Mesenteric fat pad (tissue), 1 donor: ENCODE measurements around the gene FES. TPM values are rescaled to one million over a fixed set of nuclear protein-coding genes. Genes with fewer than 3 reads are reported as not detected.

Experiments
- DNase-seq: peaks from one replicate; pipeline ENCODE4 v3.0.0-alpha.2; 2020; ENCODE audit warnings: low spot score
- total RNA-seq: library from RNA; stranded (reverse); fragmentation: NEBNext Ultra II Directional; extraction: Animal tissue kit (Norgen Biotek cat#: 25700); gene quantifications from one replicate; pipeline ENCODE4 v1.2.1, GENCODE V29; 2021
- donor health status: DM: yes; HTN: yes; CAD: no.

The FES gene
- total RNA-seq, 1 donor from 2014 or later: 68.4 TPM

DNA sequence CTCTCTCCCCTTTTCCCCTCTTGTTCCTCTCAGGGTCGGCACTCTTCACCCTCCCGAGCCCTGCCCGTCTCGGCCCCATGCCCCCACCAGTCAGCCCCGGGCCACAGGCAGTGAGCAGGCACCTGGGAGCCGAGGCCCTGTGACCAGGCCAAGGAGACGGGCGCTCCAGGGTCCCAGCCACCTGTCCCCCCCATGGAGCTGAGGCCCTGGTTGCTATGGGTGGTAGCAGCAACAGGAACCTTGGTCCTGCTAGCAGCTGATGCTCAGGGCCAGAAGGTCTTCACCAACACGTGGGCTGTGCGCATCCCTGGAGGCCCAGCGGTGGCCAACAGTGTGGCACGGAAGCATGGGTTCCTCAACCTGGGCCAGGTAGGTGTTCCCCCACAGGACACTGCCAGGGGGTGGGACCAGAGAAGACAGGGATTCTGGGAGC is 8.7 kb upstream of the FES start:
- no peak for DNase-seq

DNA sequence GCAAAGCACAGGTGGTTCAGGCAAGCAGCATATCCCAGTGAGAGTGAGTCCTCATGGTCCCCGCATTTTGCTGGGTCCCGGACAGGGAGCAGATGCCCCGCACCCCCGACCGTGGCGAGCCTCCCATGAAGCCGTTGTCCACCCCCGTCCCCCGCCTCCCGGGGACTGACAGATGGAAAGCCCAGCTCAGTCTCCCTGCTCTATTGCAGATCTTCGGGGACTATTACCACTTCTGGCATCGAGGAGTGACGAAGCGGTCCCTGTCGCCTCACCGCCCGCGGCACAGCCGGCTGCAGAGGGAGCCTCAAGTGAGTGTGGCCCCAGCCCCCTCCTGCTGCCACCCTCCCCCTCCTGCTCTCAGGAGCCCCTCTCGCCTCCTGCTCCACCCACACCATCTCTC is 8.3 kb upstream of the FES start:
- no peak for DNase-seq

DNA sequence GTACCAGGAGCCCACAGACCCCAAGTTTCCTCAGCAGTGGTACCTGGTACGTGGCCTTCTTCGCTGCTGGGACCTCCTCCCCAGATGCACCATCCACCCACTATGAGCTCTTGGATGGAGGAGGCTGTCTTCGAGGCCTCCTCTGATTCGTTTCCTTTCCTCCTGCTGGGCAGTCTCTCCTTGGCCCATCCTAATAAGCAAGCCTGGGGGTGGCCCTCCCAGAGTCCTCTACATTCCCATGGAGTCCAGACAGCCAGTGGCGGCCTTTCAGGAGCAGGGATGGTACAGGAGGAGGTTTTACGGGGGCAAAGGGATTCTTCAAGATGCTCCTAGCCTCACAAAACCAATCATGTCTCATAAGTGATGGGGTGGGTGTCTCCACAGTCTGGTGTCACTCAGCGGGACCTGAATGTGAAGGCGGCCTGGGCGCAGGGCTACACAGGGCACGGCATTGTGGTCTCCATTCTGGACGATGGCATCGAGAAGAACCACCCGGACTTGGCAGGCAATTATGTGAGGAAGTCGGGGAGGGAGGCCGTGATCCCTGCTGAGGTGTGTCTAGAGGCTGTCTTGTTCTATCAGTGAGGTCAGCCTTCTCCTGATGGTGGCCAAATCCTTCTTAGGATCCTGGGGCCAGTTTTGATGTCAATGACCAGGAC is 7.7 kb upstream of the FES start:
- DNase-seq: no peak

DNA sequence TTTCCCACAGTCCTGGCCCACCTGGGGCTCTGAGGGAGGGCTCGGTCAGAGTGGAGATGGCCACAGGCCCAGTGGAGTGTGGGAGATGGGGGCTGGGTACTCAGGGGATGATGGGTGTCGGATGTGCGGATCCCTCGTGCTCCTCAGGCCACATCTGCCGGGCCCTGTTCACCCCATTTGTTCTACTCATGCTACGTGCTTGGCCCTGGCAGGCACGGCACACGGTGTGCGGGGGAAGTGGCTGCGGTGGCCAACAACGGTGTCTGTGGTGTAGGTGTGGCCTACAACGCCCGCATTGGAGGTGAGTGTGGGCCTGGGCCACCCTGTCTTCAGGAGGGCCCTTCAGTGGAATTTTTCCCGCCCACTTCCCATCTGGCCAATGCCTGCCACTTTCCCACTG is 7.0 kb upstream of the FES start:
- DNase-seq: no peak

DNA sequence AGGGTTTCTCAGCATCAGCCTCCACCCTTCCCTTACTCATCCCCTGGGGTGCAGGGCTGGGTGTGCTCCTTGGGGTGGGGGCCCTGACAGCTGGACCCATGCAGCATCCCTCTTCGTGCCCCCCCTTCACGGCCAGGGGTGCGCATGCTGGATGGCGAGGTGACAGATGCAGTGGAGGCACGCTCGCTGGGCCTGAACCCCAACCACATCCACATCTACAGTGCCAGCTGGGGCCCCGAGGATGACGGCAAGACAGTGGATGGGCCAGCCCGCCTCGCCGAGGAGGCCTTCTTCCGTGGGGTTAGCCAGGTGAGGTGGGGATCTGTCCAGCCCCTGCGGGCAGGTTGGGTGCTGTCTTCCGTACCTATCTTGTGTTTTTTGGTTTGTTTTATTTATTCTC is 6.3 kb upstream of the FES start:
- no peak for DNase-seq

DNA sequence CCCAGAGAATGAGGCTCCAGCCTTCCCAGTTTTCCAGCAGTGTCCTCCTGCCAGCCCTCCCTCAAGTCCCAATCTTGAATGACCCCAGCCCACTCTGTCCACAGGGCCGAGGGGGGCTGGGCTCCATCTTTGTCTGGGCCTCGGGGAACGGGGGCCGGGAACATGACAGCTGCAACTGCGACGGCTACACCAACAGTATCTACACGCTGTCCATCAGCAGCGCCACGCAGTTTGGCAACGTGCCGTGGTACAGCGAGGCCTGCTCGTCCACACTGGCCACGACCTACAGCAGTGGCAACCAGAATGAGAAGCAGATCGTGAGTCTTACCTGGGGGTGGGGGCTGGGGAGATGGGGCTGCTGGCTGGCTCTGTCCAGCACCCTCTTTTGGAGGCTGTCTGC is 5.6 kb upstream of the FES start:
- no peak for DNase-seq

DNA sequence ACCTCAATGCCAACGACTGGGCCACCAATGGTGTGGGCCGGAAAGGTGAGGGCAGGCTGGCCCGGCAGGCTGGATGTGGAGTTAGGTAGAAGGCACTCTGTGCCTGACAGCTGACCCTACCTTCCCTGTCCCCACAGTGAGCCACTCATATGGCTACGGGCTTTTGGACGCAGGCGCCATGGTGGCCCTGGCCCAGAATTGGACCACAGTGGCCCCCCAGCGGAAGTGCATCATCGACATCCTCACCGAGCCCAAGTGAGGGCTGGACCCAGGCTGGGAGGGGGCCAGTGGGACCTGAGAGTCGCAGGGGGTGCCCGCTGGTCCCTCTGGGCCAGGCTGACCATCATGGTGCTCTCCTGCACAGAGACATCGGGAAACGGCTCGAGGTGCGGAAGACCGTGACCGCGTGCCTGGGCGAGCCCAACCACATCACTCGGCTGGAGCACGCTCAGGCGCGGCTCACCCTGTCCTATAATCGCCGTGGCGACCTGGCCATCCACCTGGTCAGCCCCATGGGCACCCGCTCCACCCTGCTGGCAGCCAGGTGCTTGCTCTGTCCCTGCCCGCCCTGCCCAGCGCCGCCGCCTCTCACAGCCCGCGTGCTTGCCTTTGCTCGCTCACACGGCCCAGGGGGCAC is 4.5 kb upstream of the FES start:
- DNase-seq: no peak

DNA sequence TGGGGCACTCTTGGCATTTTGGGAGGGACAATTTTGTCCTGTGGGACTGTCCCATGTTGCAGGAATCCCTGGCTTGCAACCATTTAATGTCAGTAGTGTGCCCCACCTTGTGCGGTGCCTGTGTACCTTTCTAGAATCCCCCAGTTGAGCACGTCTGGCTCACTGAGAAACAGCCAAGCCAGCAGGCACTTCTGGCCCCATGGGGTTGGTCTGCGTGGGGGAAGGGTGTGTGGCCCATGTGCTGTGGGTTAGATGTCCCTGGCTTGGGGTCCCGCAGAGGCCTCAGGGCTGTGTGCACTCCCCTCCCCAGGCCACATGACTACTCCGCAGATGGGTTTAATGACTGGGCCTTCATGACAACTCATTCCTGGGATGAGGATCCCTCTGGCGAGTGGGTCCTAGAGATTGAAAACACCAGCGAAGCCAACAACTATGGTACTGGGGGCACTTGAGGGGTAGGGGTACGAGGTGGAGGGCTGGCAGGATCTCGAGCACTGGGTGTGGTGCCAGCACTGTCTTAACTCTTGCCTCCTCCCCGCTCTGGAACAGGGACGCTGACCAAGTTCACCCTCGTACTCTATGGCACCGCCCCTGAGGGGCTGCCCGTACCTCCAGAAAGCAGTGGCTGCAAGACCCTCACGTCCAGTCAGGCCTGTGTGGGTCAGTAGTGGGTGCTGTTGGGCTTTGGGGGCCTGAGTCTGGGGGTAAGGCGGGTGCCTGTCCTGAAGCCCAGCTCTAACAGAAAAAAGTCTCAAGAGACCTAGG is 3.7 kb upstream of the FES start:
- no peak for DNase-seq

DNA sequence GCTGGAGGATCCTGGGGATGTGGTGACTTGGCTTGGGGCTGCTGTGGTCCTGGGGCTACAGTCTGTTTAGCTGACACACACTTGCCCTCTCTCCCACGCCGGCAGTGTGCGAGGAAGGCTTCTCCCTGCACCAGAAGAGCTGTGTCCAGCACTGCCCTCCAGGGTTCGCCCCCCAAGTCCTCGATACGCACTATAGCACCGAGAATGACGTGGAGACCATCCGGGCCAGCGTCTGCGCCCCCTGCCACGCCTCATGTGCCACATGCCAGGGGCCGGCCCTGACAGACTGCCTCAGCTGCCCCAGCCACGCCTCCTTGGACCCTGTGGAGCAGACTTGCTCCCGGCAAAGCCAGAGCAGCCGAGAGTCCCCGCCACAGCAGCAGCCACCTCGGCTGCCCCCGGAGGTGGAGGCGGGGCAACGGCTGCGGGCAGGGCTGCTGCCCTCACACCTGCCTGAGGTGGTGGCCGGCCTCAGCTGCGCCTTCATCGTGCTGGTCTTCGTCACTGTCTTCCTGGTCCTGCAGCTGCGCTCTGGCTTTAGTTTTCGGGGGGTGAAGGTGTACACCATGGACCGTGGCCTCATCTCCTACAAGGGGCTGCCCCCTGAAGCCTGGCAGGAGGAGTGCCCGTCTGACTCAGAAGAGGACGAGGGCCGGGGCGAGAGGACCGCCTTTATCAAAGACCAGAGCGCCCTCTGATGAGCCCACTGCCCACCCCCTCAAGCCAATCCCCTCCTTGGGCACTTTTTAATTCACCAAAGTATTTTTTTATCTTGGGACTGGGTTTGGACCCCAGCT is 2.9 kb upstream of the FES start:
- no peak for DNase-seq

DNA sequence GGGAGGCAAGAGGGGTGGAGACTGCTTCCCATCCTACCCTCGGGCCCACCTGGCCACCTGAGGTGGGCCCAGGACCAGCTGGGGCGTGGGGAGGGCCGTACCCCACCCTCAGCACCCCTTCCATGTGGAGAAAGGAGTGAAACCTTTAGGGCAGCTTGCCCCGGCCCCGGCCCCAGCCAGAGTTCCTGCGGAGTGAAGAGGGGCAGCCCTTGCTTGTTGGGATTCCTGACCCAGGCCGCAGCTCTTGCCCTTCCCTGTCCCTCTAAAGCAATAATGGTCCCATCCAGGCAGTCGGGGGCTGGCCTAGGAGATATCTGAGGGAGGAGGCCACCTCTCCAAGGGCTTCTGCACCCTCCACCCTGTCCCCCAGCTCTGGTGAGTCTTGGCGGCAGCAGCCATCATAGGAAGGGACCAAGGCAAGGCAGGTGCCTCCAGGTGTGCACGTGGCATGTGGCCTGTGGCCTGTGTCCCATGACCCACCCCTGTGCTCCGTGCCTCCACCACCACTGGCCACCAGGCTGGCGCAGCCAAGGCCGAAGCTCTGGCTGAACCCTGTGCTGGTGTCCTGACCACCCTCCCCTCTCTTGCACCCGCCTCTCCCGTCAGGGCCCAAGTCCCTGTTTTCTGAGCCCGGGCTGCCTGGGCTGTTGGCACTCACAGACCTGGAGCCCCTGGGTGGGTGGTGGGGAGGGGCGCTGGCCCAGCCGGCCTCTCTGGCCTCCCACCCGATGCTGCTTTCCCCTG is 2.2 kb upstream of the FES start:
- no peak for DNase-seq

DNA sequence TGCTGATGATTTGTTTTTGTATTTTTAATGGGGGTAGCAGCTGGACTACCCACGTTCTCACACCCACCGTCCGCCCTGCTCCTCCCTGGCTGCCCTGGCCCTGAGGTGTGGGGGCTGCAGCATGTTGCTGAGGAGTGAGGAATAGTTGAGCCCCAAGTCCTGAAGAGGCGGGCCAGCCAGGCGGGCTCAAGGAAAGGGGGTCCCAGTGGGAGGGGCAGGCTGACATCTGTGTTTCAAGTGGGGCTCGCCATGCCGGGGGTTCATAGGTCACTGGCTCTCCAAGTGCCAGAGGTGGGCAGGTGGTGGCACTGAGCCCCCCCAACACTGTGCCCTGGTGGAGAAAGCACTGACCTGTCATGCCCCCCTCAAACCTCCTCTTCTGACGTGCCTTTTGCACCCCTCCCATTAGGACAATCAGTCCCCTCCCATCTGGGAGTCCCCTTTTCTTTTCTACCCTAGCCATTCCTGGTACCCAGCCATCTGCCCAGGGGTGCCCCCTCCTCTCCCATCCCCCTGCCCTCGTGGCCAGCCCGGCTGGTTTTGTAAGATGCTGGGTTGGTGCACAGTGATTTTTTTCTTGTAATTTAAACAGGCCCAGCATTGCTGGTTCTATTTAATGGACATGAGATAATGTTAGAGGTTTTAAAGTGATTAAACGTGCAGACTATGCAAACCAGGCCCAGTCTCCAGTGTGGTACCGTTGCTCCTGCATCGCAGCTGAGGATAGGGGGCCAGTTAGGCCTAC is 1.4 kb upstream of the FES start:
- no peak for DNase-seq

DNA sequence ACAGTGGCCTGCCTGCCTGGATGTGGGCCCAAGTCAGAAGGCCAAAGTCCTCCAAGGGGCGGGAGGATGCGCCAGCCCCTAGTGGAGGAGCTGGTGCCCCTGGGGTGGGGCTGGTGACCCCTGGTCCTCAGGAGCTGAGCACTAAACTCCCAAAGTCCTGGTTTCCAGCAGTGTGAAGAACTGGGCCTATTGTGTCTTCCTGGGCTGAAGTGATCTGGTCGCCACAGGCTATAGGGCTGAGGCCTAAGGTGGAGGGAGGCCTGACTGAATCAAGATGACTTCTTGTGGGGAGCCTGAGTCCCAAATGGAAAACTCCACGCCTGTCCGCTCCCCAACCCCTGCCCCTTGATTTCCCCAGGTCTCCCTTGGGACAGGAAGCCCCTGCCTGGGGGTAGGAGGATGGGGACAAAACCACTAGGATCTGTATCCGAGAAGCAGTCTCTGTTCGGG is 753 bp upstream of the FES start:
- no peak for DNase-seq

DNA sequence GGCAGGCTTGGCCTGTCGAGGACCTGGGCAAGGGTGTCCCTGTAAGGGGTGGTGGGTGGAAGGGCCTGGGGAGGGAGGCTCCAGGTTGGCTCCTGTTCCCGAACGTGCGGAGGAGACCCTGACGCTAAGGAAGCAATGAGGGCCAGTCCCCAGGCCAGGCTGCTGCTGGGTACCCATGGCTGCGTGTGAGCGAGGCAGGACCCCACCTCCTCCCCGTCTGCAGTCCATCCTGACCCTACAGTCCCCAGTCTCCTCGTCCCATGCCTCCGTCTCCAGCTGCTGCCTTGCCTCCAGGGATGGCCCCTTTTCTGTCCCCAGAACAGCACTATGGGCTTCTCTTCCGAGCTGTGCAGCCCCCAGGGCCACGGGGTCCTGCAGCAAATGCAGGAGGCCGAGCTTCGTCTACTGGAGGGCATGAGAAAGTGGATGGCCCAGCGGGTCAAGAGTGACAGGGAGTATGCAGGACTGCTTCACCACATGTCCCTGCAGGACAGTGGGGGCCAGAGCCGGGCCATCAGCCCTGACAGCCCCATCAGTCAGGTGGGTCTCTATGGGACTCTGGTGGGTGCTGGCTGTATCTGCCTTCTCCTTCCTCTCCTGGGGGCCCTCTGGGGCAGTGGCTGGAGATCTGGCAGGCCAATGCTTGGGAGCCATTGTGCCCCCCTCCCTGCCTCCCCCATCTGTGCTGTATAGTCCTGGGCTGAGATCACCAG is 571 bp downstream of the FES start:
- no peak for DNase-seq

DNA sequence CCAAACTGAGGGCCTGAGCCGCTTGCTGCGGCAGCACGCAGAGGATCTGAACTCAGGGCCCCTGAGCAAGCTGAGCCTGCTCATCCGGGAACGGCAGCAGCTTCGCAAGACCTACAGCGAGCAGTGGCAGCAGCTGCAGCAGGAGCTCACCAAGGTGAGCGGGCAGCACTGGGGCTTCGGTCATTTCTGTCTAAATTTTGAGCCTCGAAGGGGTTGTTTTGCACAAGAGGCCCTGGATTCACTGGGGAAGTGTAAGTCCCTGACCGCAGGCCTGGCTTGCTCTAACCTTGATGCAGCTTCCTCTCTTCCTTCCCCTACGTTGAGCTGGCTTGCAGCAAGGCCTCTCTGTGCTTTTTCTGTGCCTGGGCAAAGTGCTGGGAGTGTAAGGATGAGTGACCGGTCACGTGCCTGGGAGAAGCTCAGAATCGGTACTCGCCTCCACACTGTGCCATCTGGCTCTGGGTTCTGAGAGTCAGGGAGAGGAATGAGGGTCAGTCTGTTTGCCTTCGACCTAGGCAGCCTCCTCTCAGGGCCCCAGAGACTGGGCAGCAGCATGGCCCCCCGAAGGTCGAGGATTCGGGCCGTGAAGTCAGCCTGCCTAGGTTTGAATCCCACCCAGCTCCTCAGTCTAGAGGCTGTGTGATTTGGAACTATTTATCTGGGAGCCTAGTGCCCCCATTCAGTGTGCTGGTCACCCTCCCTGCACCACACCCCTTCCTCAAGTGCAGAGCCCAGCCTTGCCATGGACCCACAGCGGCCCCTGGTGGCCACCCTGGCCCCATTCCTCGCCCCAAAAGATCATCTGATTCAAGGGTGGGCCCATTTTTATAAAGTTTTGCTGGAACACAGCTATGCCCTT is 1.4 kb downstream of the FES start:
- no peak for DNase-seq

DNA sequence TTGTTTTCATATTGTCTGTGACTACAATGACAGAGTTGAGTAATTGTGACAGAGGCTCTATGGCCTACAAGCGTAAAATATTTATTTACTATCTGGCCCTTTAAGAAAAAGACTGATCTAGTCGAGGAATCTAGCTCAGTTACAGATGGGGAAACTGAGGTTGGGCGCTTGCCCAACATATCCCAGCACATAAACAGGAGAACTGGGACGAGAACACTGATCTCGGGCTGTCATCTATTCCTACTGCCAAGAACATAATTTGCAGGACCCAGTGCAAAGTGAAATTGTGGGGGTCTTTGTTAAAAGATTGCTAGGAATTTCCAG is 1.9 kb downstream of the FES start:
- no peak for DNase-seq

DNA sequence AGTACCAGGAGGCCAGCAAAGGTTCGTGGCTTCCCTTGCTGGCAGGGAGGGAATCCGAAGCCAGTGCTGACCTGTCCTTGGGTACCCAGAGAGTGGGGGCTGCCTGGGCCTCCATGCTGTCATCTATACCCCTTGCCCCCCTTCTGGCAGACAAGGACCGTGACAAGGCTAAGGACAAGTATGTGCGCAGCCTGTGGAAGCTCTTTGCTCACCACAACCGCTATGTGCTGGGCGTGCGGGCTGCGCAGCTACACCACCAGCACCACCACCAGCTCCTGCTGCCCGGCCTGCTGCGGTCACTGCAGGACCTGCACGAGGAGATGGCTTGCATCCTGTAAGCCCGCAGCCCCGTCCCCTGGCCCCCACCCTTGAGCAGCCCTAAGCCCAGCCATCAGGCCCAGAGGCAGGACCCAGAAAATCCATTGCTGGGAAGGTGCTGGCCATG is 2.8 kb downstream of the FES start:
- no peak for DNase-seq

DNA sequence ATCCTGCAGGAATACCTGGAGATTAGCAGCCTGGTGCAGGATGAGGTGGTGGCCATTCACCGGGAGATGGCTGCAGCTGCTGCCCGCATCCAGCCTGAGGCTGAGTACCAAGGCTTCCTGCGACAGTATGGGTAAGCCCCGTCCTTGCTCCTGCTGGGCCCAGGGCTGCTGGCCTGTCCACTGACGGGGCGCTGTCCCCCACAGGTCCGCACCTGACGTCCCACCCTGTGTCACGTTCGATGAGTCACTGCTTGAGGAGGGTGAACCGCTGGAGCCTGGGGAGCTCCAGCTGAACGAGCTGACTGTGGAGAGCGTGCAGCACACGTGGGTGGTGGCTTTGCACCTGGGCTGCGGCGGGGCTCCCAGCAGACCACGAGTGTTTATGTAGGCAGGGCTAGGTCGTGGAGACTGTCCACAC is 5.0 kb downstream of the FES start:
- DNase-seq: no peak

DNA sequence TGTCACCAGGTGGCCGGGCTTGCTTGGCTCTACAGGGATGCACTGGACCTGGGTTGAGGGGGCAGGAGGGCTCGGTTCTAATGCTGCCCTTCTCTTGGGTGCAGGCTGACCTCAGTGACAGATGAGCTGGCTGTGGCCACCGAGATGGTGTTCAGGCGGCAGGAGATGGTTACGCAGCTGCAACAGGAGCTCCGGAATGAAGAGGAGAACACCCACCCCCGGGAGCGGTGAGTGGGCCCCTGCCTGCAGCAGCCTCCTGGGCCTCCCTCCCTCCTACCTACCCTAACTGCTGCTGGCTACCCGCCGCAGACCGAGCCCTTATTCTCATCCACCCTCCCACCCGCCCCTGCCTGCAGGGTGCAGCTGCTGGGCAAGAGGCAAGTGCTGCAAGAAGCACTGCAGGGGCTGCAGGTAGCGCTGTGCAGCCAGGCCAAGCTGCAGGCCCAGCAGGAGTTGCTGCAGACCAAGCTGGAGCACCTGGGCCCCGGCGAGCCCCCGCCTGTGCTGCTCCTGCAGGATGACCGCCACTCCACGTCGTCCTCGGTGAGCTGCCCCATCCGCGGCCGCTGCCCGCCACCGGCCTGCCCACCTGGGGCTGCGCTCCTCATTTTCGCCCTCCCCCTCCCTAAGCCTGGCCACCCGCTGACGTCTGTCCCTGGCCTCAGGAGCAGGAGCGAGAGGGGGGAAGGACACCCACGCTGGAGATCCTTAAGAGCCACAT is 5.6 kb downstream of the FES start:
- DNase-seq: no peak
